GM12878 (cell line): ENCODE measurements around the gene LOXL4. TPM values are rescaled to one million over a fixed set of nuclear protein-coding genes. Genes with fewer than 3 reads are reported as not detected.

Experiments used
- ATAC-seq: fragments of 200-7000 bp; cut with Tn5 transposase; 3 replicates; pipeline ENCODE4 v1.9.1; 2020; ENCODE audit warnings: mild to moderate bottlenecking, moderate library complexity
- BruUV-seq: library from RNA; stranded (reverse); fragments of 400-500 nt; replicated peaks from 2 replicates; lab custom pipeline; 2021; lab: Mats Ljungman, UMichigan
- CTCF ChIA-PET: fragments of 300-600 bp; sonication (Branson Sonifier 250); formaldehyde crosslinking; extraction: SDS; loops from one replicate; lab custom pipeline; 2021; ENCODE audit warnings: inconsistent platforms; lab: Yijun Ruan, JAX
- POLR2A ChIA-PET: fragments of 350-600 bp; formaldehyde crosslinking; extraction: SDS; loops from one replicate; lab custom pipeline; 2021; ENCODE audit warnings: inconsistent platforms; lab: Charles Lee
- RAD21 ChIA-PET: fragments of 300-600 bp; sonication (Branson Sonifier 250); formaldehyde crosslinking; loops from one replicate; lab custom pipeline; 2023; ENCODE audit warnings: antibody characterized with exemption; ENCODE audit not compliant: unreplicated experiment; lab: Charles Lee
- SMC1A ChIA-PET: fragments of 300-600 bp; sonication (Branson Sonifier 250); formaldehyde crosslinking; loops from one replicate; lab custom pipeline; 2023; ENCODE audit not compliant: unreplicated experiment, uncharacterized antibody; lab: Charles Lee
- DNase-seq: peaks from one replicate; pipeline ENCODE4 v3.0.0-alpha.2; 2011; ENCODE audit warnings: low read depth, low spot score
- FAIRE-seq: peaks from 3 replicates; lab custom pipeline; 2011; peaks lifted over from hg19 to GRCh38; lab: Jason Lieb, UNC
- H2AFZ ChIP-seq: 2 replicates; pipeline ENCODE4 v1.6.0; 2011; ENCODE audit warnings: low read depth, low read length, control low read depth; ENCODE audit not compliant: control insufficient read depth
- H3K27ac ChIP-seq: 2 replicates; pipeline ENCODE4 v1.5.1; 2011; ENCODE audit warnings: control low read depth; ENCODE audit not compliant: control insufficient read depth, insufficient read depth
- H3K27me3 ChIP-seq, 2 experiments: replicated peaks in 1 of 2; 2 replicates each; pipeline versions ENCODE4 v1.6.0 to v1.6.1; 2011; ENCODE audit warnings: low read length in 1 of 2; ENCODE audit not compliant: control insufficient read depth in 2 of 2, insufficient read depth in 2 of 2
- H3K36me3 ChIP-seq, 2 experiments: 2 replicates each; pipeline ENCODE4 v1.5.1; 2011; ENCODE audit warnings: low read length in 1 of 2; ENCODE audit not compliant: control insufficient read depth in 2 of 2, insufficient read depth in 2 of 2
- H3K4me1 ChIP-seq: 2 replicates; pipeline ENCODE4 v1.6.1; 2011; ENCODE audit warnings: mild to moderate bottlenecking, low read length, moderate library complexity, mixed read lengths; ENCODE audit not compliant: control insufficient read depth, insufficient read depth
- H3K4me2 ChIP-seq: 2 replicates; pipeline ENCODE4 v1.6.0; 2011; ENCODE audit warnings: control low read depth; ENCODE audit not compliant: control insufficient read depth, insufficient read depth
- H3K4me3 ChIP-seq: fragments of 200-600 bp; sonication (generic); 2 replicates; pipeline ENCODE4 v1.5.1; 2016
- H3K79me2 ChIP-seq: 2 replicates; pipeline ENCODE4 v1.6.0; 2011; ENCODE audit warnings: low read length; ENCODE audit not compliant: control insufficient read depth, insufficient read depth
- H3K9ac ChIP-seq: 2 replicates; pipeline ENCODE4 v1.8.0; 2011; ENCODE audit warnings: low read length, control low read depth, mixed read lengths; ENCODE audit not compliant: control insufficient read depth, insufficient read depth
- H3K9me3 ChIP-seq: replicated peaks from 3 replicates; pipeline ENCODE4 v1.5.1; 2011; ENCODE audit warnings: mild to moderate bottlenecking, low read length; ENCODE audit not compliant: control insufficient read depth, insufficient read depth
- H4K20me1 ChIP-seq: 2 replicates; pipeline ENCODE4 v1.6.0; 2011; ENCODE audit not compliant: control insufficient read depth, insufficient read depth
- ETV6 ChIP-seq, 2 experiments: fragments of 450-650 bp in 1 of 2; IDR thresholded peaks in 1 of 2; conservative IDR thresholded peaks in 1 of 2; 2 replicates each; pipeline ENCODE4 v1.6.1; 2014; ENCODE audit warnings: antibody characterized with exemption in 1 of 2, borderline replicate concordance in 1 of 2, low read depth in 1 of 2, mild to moderate bottlenecking in 1 of 2, moderate library complexity in 1 of 2
- RAD21 ChIP-seq: IDR thresholded peaks from 2 replicates; pipeline ENCODE4 v1.6.1; 2011; ENCODE audit warnings: mild to moderate bottlenecking, low read depth, low read length, moderate library complexity; ENCODE audit not compliant: insufficient read depth
- WGBS: methylation state at CpG from one replicate; pipeline ENCODE4 v1.1.6; 2016; ENCODE audit warnings: low lambda C conversion rate; ENCODE audit not compliant: insufficient replicate concordance, insufficient coverage; ENCODE audit errors: missing lambda C conversion rate; 5-methylcytosine and 5-hydroxymethylcytosine counted together
- in situ Hi-C: fragments of 300-500 bp; cut with MboI; formaldehyde crosslinking; loops from 9 replicates; pipeline ENCODE4 v1.14.3; 2018; ENCODE audit warnings: mixed read lengths
- intact Hi-C: fragments of 100-400 bp; cut with micrococcal nuclease; formaldehyde crosslinking; loops from one replicate; pipeline ENCODE4 v1.14.2; 2022; ENCODE audit not compliant: unreplicated experiment
- polyA plus RNA-seq, 11 experiments: library from polyadenylated mRNA; depleted of rRNA in 4 of 11; unstranded in 6 of 11; stranded (reverse) in 5 of 11; fragments of >200 nt; fragmentation: Nextera tagmentation in 4 of 11; fragmentation: Illumina TruSeq in 1 of 11; extraction: Ambion mirVana in 4 of 11; extraction: Trizol in 1 of 11; gene quantifications; 1 replicate in 1 of 11; 2 replicates in 10 of 11; pipeline versions ENCODE4 v1.2.1 to v1.2.3, GENCODE V29; 2011 to 2016; ENCODE audit warnings: inconsistent platforms in 2 of 11, missing spikeins in 2 of 11, low read depth in 1 of 11
- total RNA-seq, 4 experiments: library from RNA; depleted of rRNA in 3 of 4; stranded (reverse); fragments of >200 nt in 3 of 4; fragmentation: Illumina TruSeq in 1 of 4; extraction: Trizol in 1 of 4; gene quantifications; 2 replicates each; pipeline versions ENCODE4 v1.2.1 to v1.2.3, GENCODE V29; 2013 to 2021
- TF ChIP-seq, protein P1 (sequence below): fragments of 450-650 bp; formaldehyde crosslinking; IDR thresholded peaks from 2 replicates; pipeline ENCODE4 v1.4.0; 2022; ENCODE audit warnings: mild to moderate bottlenecking, moderate library complexity

The LOXL4 gene
- total and polyA plus RNA-seq, 10 of the 15 experiments (the other 5 are each of a cell fraction or from before 2014, with no cell fraction given), result 0.02 to 0.12 (median 0.08) TPM; not detected in 3

DNA sequence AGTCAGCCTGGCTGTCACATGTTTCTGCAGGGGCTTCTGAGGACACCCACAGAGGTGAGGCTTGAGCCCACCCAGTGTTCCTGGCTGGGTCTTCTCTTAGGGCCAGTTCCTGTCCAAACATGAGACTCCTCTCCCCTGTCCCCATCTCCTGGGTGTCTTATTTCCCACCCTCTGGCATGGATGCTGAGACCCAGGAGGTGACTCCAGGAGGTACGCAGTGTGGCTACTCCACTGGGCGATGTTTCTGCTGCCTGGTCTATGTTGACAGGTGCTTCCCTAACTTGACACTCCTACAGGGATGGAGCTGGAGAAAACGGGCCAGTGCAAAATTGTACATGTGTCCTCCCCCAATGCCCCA lies 26.3 kb upstream of the LOXL4 start:
- no peak overlapping the region for H2AFZ ChIP-seq
- no peak for DNase-seq
- ChIA-PET CTCF (interaction anchor here (1.0 kb wide), 1 partner anchor 12 kb away, joined by 3 read pairs; no protein-coding TSS in a partner anchor), POLR2A (no interaction called here), SMC1A (no interaction called here), RAD21 (no interaction called here)
- intact Hi-C loops, result no loop called here
- H3K27ac ChIP-seq, result no peak overlapping the region
- BruUV-seq, result no TSS peak
- no peaks in the 10 kb centered on the region for H4K20me1 ChIP-seq
- FAIRE-seq, result no peak
- ATAC-seq, result no peak
- peaks cover 0 to 7% of the 10 kb centered on the region in 2 experiments; a peak in 2 of 4 replicates for H3K27me3 ChIP-seq
- H3K79me2 ChIP-seq, result no peaks in the 10 kb centered on the region
- no peaks in the 10 kb centered on the region for H3K36me3 ChIP-seq
- in situ Hi-C loops, result no loop called here
- H3K9ac ChIP-seq, result no peak overlapping the region
- H3K4me3 ChIP-seq, result no peak overlapping the region
- 39% methylated on average over 3 of the region's 3 CpGs for WGBS
- TF ChIP-seq ETV6 (conservative IDR thresholded peaks at IDR 0.05 in 1 of 2, IDR thresholded peaks at IDR 0.05 in 1 of 2; ENCODE audit: borderline replicate concordance in 1 of 2, low read depth in 1 of 2) (no peak), RAD21 (no peak)
- TF ChIP-seq, protein P1, sequence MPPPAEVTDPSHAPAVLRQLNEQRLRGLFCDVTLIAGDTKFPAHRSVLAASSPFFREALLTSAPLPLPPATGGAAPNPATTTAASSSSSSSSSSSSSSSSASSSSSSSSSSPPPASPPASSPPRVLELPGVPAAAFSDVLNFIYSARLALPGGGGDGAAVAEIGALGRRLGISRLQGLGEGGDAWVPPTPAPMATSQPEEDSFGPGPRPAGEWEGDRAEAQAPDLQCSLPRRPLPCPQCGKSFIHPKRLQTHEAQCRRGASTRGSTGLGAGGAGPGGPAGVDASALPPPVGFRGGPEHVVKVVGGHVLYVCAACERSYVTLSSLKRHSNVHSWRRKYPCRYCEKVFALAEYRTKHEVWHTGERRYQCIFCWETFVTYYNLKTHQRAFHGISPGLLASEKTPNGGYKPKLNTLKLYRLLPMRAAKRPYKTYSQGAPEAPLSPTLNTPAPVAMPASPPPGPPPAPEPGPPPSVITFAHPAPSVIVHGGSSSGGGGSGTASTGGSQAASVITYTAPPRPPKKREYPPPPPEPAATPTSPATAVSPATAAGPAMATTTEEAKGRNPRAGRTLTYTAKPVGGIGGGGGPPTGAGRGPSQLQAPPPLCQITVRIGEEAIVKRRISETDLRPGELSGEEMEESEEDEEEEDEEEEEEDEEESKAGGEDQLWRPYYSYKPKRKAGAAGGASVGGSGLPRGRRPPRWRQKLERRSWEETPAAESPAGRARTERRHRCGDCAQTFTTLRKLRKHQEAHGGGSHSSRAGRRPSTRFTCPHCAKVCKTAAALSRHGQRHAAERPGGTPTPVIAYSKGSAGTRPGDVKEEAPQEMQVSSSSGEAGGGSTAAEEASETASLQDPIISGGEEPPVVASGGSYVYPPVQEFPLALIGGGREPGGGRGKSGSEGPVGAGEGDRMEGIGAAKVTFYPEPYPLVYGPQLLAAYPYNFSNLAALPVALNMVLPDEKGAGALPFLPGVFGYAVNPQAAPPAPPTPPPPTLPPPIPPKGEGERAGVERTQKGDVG (CRISPR knock-in tag), result no peak
- H3K9me3 ChIP-seq, result no peaks in the 10 kb centered on the region
- H3K4me2 ChIP-seq, result no peak overlapping the region
- H3K4me1 ChIP-seq, result no peaks in the 10 kb centered on the region
